A549 treated with ZK216348 at 1 μM for 4 hours (cell line): ENCODE results near the gene EOMES. TPM values are rescaled to one million over a fixed set of nuclear protein-coding genes. Genes with fewer than 3 reads are reported as not detected.

Experiments
- total RNA-seq: library from RNA; stranded (reverse); fragments of 200-300 nt; extraction: Qiagen RNA extraction; gene quantifications from 5 replicates; pipeline ENCODE4 v1.2.3, GENCODE V29; 2022; ENCODE audit warnings: low read depth

Gene EOMES
- total RNA-seq = 0.59 to 1.0 TPM (median 0.87 TPM) in 5 replicates

GRCh38 chr3:27721717-27722564 is at the start of gene EOMES:
TSS of gene EOMES (minus strand) at chr3:27722323. CDS start at chr3:27722294, 29 bp downstream.

Other genes with a start within 250 kb of the EOMES start
- 10.8 to 21.2 TPM (median 17.0 TPM) in 5 replicates for gene SLC4A7, start 237.9 kb downstream of the EOMES start, total RNA-seq